GM23248 (cell line): Measurements from ENCODE around the gene ATP5F1E. TPM values are rescaled to one million over a fixed set of nuclear protein-coding genes. Genes with fewer than 3 reads are reported as not detected.

Experiments
- DNase-seq: peaks from one replicate; pipeline ENCODE4 v3.0.0-alpha.2; 2015
- H2AFZ ChIP-seq: fragments of 200-600 bp; sonication (generic); 2 replicates; pipeline ENCODE4 v1.6.1; 2016; ENCODE audit warnings: antibody characterized with exemption
- H3F3A ChIP-seq: fragments of 200-600 bp; sonication (generic); 2 replicates; pipeline ENCODE4 v1.6.1; 2016; ENCODE audit warnings: mild to moderate bottlenecking, antibody characterized with exemption, mixed run types; ENCODE audit not compliant: insufficient read depth
- H3K27ac ChIP-seq: fragments of 200-600 bp; sonication (generic); 2 replicates; pipeline ENCODE4 v1.5.1; 2016; ENCODE audit warnings: mild to moderate bottlenecking
- H3K27me3 ChIP-seq: fragments of 200-600 bp; sonication (generic); replicated peaks from 2 replicates; pipeline ENCODE4 v1.6.1; 2016; ENCODE audit warnings: mild to moderate bottlenecking; ENCODE audit not compliant: insufficient read depth
- H3K36me3 ChIP-seq: fragments of 200-600 bp; sonication (generic); 2 replicates; pipeline ENCODE4 v1.6.1; 2016; ENCODE audit warnings: low read depth, mild to moderate bottlenecking
- H3K4me1 ChIP-seq: fragments of 200-600 bp; sonication (generic); 2 replicates; pipeline ENCODE4 v1.6.1; 2016; ENCODE audit warnings: mild to moderate bottlenecking; ENCODE audit not compliant: insufficient read depth
- H3K4me2 ChIP-seq: fragments of 200-600 bp; sonication (generic); one replicate; pipeline ENCODE4 v1.6.1; 2016; ENCODE audit warnings: mild to moderate bottlenecking; ENCODE audit not compliant: unreplicated experiment
- H3K4me3 ChIP-seq: fragments of 200-600 bp; sonication (generic); 2 replicates; pipeline ENCODE4 v1.5.1; 2016; ENCODE audit warnings: mild to moderate bottlenecking
- H3K79me2 ChIP-seq: fragments of 200-600 bp; sonication (generic); 2 replicates; pipeline ENCODE4 v1.6.1; 2016; ENCODE audit warnings: mild to moderate bottlenecking; ENCODE audit not compliant: insufficient read depth
- H3K9ac ChIP-seq: fragments of 200-600 bp; sonication (generic); 2 replicates; pipeline ENCODE4 v1.6.1; 2016; ENCODE audit warnings: mild to moderate bottlenecking
- H3K9me2 ChIP-seq: fragments of 200-600 bp; sonication (generic); 2 replicates; pipeline ENCODE4 v1.6.1; 2016; ENCODE audit warnings: mixed run types, mild to moderate bottlenecking, moderate library complexity; ENCODE audit not compliant: insufficient read depth
- H3K9me3 ChIP-seq: fragments of 200-600 bp; sonication (generic); one replicate; pipeline ENCODE4 v1.6.1; 2017; ENCODE audit warnings: low read depth
- H4K20me1 ChIP-seq: fragments of 200-600 bp; sonication (generic); 2 replicates; pipeline ENCODE4 v1.6.0; 2016; ENCODE audit not compliant: insufficient read depth
- EZH2 ChIP-seq: fragments of 200-600 bp; sonication (generic); IDR thresholded peaks from 2 replicates; pipeline ENCODE4 v1.6.1; 2018; ENCODE audit warnings: antibody characterized with exemption, mild to moderate bottlenecking; ENCODE audit not compliant: insufficient read depth, poor library complexity, severe bottlenecking
- EZH2phosphoT487 ChIP-seq: fragments of 200-600 bp; sonication (generic); IDR thresholded peaks from 2 replicates; pipeline ENCODE4 v1.6.1; 2018; ENCODE audit warnings: antibody characterized with exemption, moderate library complexity, mild to moderate bottlenecking, low read depth; ENCODE audit not compliant: insufficient read depth
- WGBS, 2 experiments: methylation state at CpG; one replicate each; pipeline ENCODE4 v1.1.6; 2015 to 2017; ENCODE audit warnings: low lambda C conversion rate in 2 of 2, low coverage in 1 of 2; ENCODE audit errors: missing lambda C conversion rate in 2 of 2; 5-methylcytosine and 5-hydroxymethylcytosine counted together
- in situ Hi-C: fragments of 300-500 bp; cut with MboI; formaldehyde crosslinking; loops from 2 replicates; pipeline ENCODE4 v1.15.0; 2020
- polyA plus RNA-seq: library from polyadenylated mRNA; unstranded; fragments of >200 nt; fragmentation: Nextera tagmentation; extraction: Ambion mirVana; gene quantifications from 2 replicates; pipeline ENCODE4 v1.2.1, GENCODE V29; 2016
- total RNA-seq: library from RNA; depleted of rRNA; stranded (reverse); fragments of >200 nt; shearing (Covaris generic); gene quantifications from 2 replicates; pipeline ENCODE4 v1.2.3, GENCODE V29; 2014

The ATP5F1E gene
- total and polyA plus RNA-seq, 2 experiments from 2014 or later = 20.0 to 245 TPM

GRCh38 chr20:59048681-59049030, 16.5 kb upstream of the ATP5F1E start:
- H3K4me3 ChIP-seq = peak overlapping the region; percentile 43
- in situ Hi-C loops = no loop called here

GRCh38 chr20:59047938-59048680, 16.0 kb upstream of the ATP5F1E start:
- Histone ChIP-seq H3K9me3 (no peaks in the 10 kb centered on the region), H3K4me2 (peak overlapping the region; percentile 78)

More at GRCh38 chr20:59048681-59049030, 16.5 kb upstream of the ATP5F1E start:
- H3K4me1 ChIP-seq = peaks cover 15% of the 10 kb centered on the region
- no peak overlapping the region for H3K9ac ChIP-seq
- DNase-seq = no peak
- H3K27ac ChIP-seq = peak overlapping the region; percentile 54
- H3K4me2 ChIP-seq = peak overlapping the region; percentile 78
- peaks cover 9% of the 10 kb centered on the region; the same call in 1 of the 2 replicates for H3K27me3 ChIP-seq
- 0 out of 2 replicates have a peak overlapping the region, but pooled peaks have one; percentile 56 for H2AFZ ChIP-seq
- H4K20me1 ChIP-seq = no peaks in the 10 kb centered on the region
- no peaks in the 10 kb centered on the region for H3K9me2 ChIP-seq
- no peaks in the 10 kb centered on the region for H3K9me3 ChIP-seq
- no peaks in the 10 kb centered on the region for H3K79me2 ChIP-seq
- H3F3A ChIP-seq = peaks cover 20% of the 10 kb centered on the region
- 80 to 94% methylated on average over 2 of the region's 2 CpGs for WGBS, 2 experiments
- H3K36me3 ChIP-seq = no peaks in the 10 kb centered on the region
- no peak for TF ChIP-seq EZH2
- TF ChIP-seq EZH2phosphoT487 = no peak

GRCh38 chr20:59046862-59047261, 14.7 kb upstream of the ATP5F1E start:
- no peak for TF ChIP-seq EZH2phosphoT487
- TF ChIP-seq EZH2 = no peak
- in situ Hi-C loops = no loop called here

More at GRCh38 chr20:59047938-59048680, 16.0 kb upstream of the ATP5F1E start:
- WGBS, 2 experiments = 45 to 49% methylated on average over 5 of the region's 5 CpGs
- TF ChIP-seq EZH2phosphoT487 (no peak), EZH2 (no peak)
- DNase-seq = peak; percentile 85
- H3K27ac ChIP-seq = peak overlapping the region; percentile 54
- no peaks in the 10 kb centered on the region for H3K79me2 ChIP-seq
- H3K9me2 ChIP-seq = no peaks in the 10 kb centered on the region
- H2AFZ ChIP-seq = peak overlapping the region; percentile 56
- H3K4me1 ChIP-seq = peaks cover 21% of the 10 kb centered on the region
- H3K4me3 ChIP-seq = peak overlapping the region; percentile 43
- H3K36me3 ChIP-seq = no peaks in the 10 kb centered on the region
- no peak overlapping the region for H3K9ac ChIP-seq
- peaks cover 25% of the 10 kb centered on the region for H3F3A ChIP-seq
- H3K27me3 ChIP-seq = 0 out of 2 replicates have a peak, but pooled peaks cover 6% of the 10 kb centered on the region
- no peaks in the 10 kb centered on the region for H4K20me1 ChIP-seq
- in situ Hi-C loops = no loop called here

GRCh38 chr20:59044796-59045195, 12.7 kb upstream of the ATP5F1E start:
- no peak overlapping the region for H3K9ac ChIP-seq

More at GRCh38 chr20:59046862-59047261, 14.7 kb upstream of the ATP5F1E start:
- Histone ChIP-seq H3K27ac (no peak overlapping the region), H3K4me2 (no peak overlapping the region), H3K27me3 (0 out of 2 replicates have a peak, but pooled peaks cover 5% of the 10 kb centered on the region), H3K4me1 (peaks cover 24% of the 10 kb centered on the region), H4K20me1 (no peaks in the 10 kb centered on the region), H3K9me3 (no peaks in the 10 kb centered on the region), H3K9me2 (no peaks in the 10 kb centered on the region), H2AFZ (no peak overlapping the region), H3F3A (peaks cover 26% of the 10 kb centered on the region), H3K4me3 (no peak overlapping the region), H3K36me3 (no peaks in the 10 kb centered on the region), H3K79me2 (peaks cover 7% of the 10 kb centered on the region), H3K9ac (no peak overlapping the region)
- 97 to 98% methylated on average over 3 of the region's 3 CpGs for WGBS, 2 experiments
- no peak for DNase-seq

More at GRCh38 chr20:59044796-59045195, 12.7 kb upstream of the ATP5F1E start:
- Histone ChIP-seq H3K9me3 (no peaks in the 10 kb centered on the region), H3K4me2 (no peak overlapping the region), H3K27ac (no peak overlapping the region), H3K36me3 (no peaks in the 10 kb centered on the region), H3K4me3 (no peak overlapping the region), H3K79me2 (peaks cover 28% of the 10 kb centered on the region), H4K20me1 (no peaks in the 10 kb centered on the region), H2AFZ (no peak overlapping the region), H3K4me1 (peaks cover 35% of the 10 kb centered on the region), H3F3A (peaks cover 26% of the 10 kb centered on the region), H3K27me3 (no peaks in the 10 kb centered on the region), H3K9me2 (no peaks in the 10 kb centered on the region)
- no peak for TF ChIP-seq EZH2phosphoT487
- TF ChIP-seq EZH2 = no peak
- in situ Hi-C loops = no loop called here
- WGBS, 2 experiments = 47% methylated on average over 3 of the region's 3 CpGs
- no peak for DNase-seq
